A549 (cell line): ENCODE results near the gene CA10.

Experiments used
- MAFK ChIP-seq: fragments of 450-650 bp; IDR thresholded peaks from 2 replicates; pipeline ENCODE4 v1.6.1; 2014; ENCODE audit not compliant: partially characterized antibody
- PBX3 ChIP-seq: IDR thresholded peaks from 2 replicates; pipeline ENCODE4 v1.6.1; 2012

GRCh38 chr17:51645056-51645455 lies 513.5 kb downstream of the CA10 start:
- TF ChIP-seq MAFK (no peak), PBX3 (no peak)
